HL-60/S4 (cell line): Measurements from ENCODE around the gene CRYBB1.

Source experiments
- in situ Hi-C: fragments of 300-500 bp; cut with MboI; formaldehyde crosslinking; loops from 2 replicates; pipeline ENCODE4 v1.14.3; 2022; ENCODE audit warnings: low sequenced_read_pairs

Gene CRYBB1

GRCh38 chr22:26617271-26618199 lies at the start of gene CRYBB1:
Gene CRYBB1 (minus strand): TSS chr22:26618027. CDS start chr22:26616319, 1,708 bp downstream.
- in situ Hi-C loops = no loop called here

- in situ Hi-C loops = no loop called here
Observed at GRCh38 chr22:26667140-26667539, 49.3 kb upstream of the CRYBB1 start.

GRCh38 chr22:26665813-26666231 lies 48.0 kb upstream of the CRYBB1 start:
- in situ Hi-C loops = no loop called here

GRCh38 chr22:26663374-26663923 lies 45.6 kb upstream of the CRYBB1 start:
- in situ Hi-C loops = no loop called here

GRCh38 chr22:26662160-26662559 lies 44.3 kb upstream of the CRYBB1 start:
- in situ Hi-C loops = no loop called here

- in situ Hi-C loops = no loop called here
Observed at GRCh38 chr22:26660961-26661578, 43.2 kb upstream of the CRYBB1 start.

GRCh38 chr22:26660356-26660755 lies 42.5 kb upstream of the CRYBB1 start:
- in situ Hi-C loops = no loop called here

- in situ Hi-C loops = no loop called here
Observed at GRCh38 chr22:26658671-26659478, 41.0 kb upstream of the CRYBB1 start.

- in situ Hi-C loops = no loop called here
Observed at GRCh38 chr22:26658161-26658560, 40.3 kb upstream of the CRYBB1 start.

GRCh38 chr22:26656891-26657851 lies 39.3 kb upstream of the CRYBB1 start, which contains the start of gene MIAT:
Gene MIAT (plus strand): TSS chr22:26657588.
- in situ Hi-C loops = no loop called here

GRCh38 chr22:26651815-26652214 lies 34.0 kb upstream of the CRYBB1 start:
- in situ Hi-C loops = no loop called here

GRCh38 chr22:26650722-26651421 lies 33.0 kb upstream of the CRYBB1 start:
- in situ Hi-C loops = no loop called here

- in situ Hi-C loops = no loop called here
Observed at GRCh38 chr22:26648528-26649388, 30.9 kb upstream of the CRYBB1 start.

GRCh38 chr22:26648011-26648497 lies 30.2 kb upstream of the CRYBB1 start:
- in situ Hi-C loops = no loop called here

GRCh38 chr22:26646158-26646557 lies 28.3 kb upstream of the CRYBB1 start:
- in situ Hi-C loops = no loop called here

GRCh38 chr22:26643418-26644100 lies 25.7 kb upstream of the CRYBB1 start:
- in situ Hi-C loops = no loop called here
